ENCODE data around the gene SFT2D1. TPM values are rescaled to one million over a fixed set of nuclear protein-coding genes. Genes with fewer than 3 reads are reported as not detected.

The SFT2D1 gene
- total RNA-seq, 2 donors from 2014 or later = 40.1 to 43.8 TPM

- H3K9me3 Mint-ChIP-seq = no peaks in the 10 kb centered on the region
- H3K27ac Mint-ChIP-seq = peak overlapping the region; percentile 51
- H3K27me3 Mint-ChIP-seq = no peaks in the 10 kb centered on the region
- peak; percentile 91 for ATAC-seq (replicated peaks)
- H3K36me3 Mint-ChIP-seq (ENCODE audit: low read depth) = peaks cover 23% of the 10 kb centered on the region
- H3K4me3 Mint-ChIP-seq = peak overlapping the region; percentile 74
- H3K4me1 Mint-ChIP-seq = peaks cover 32% of the 10 kb centered on the region
Measured at GRCh38 chr6:166333172-166333995, 9.0 kb downstream of the SFT2D1 start.

GRCh38 chr6:166331503-166332415, 10.6 kb downstream of the SFT2D1 start:
- ATAC-seq (replicated peaks) = no peak
- H3K27ac Mint-ChIP-seq = no peak overlapping the region
- H3K4me1 Mint-ChIP-seq = peaks cover 27% of the 10 kb centered on the region
- no peak overlapping the region for H3K4me3 Mint-ChIP-seq
- no peaks in the 10 kb centered on the region for H3K9me3 Mint-ChIP-seq
- H3K27me3 Mint-ChIP-seq = no peaks in the 10 kb centered on the region
- peaks cover 36% of the 10 kb centered on the region for H3K36me3 Mint-ChIP-seq (ENCODE audit: low read depth)

- no peaks in the 10 kb centered on the region for H3K27me3 Mint-ChIP-seq
Measured at GRCh38 chr6:166330612-166331011, 11.7 kb downstream of the SFT2D1 start.

GRCh38 chr6:166325383-166326042, 16.8 kb downstream of the SFT2D1 start:
- ATAC-seq (replicated peaks) = no peak
- Mint-ChIP-seq H3K27ac (no peak overlapping the region), H3K9me3 (no peaks in the 10 kb centered on the region), H3K4me3 (no peak overlapping the region), H3K36me3 (ENCODE audit: low read depth) (peaks cover 77% of the 10 kb centered on the region), H3K27me3 (no peaks in the 10 kb centered on the region), H3K4me1 (no peaks in the 10 kb centered on the region)

More at GRCh38 chr6:166330612-166331011, 11.7 kb downstream of the SFT2D1 start:
- H3K4me3 Mint-ChIP-seq = no peak overlapping the region
- H3K27ac Mint-ChIP-seq = no peak overlapping the region
- no peaks in the 10 kb centered on the region for H3K9me3 Mint-ChIP-seq
- peaks cover 27% of the 10 kb centered on the region for H3K4me1 Mint-ChIP-seq
- H3K36me3 Mint-ChIP-seq (ENCODE audit: low read depth) = peaks cover 47% of the 10 kb centered on the region
- no peak for ATAC-seq (replicated peaks)

- H3K27ac Mint-ChIP-seq = no peak overlapping the region
- no peak for ATAC-seq (replicated peaks)
- no peaks in the 10 kb centered on the region for H3K27me3 Mint-ChIP-seq
- H3K36me3 Mint-ChIP-seq (ENCODE audit: low read depth) = peaks cover 81% of the 10 kb centered on the region
- H3K4me3 Mint-ChIP-seq = no peak overlapping the region
- H3K9me3 Mint-ChIP-seq = no peaks in the 10 kb centered on the region
- no peaks in the 10 kb centered on the region for H3K4me1 Mint-ChIP-seq
Measured at GRCh38 chr6:166323395-166323794, 18.9 kb downstream of the SFT2D1 start.

- Mint-ChIP-seq H3K27ac (no peak overlapping the region), H3K27me3 (no peaks in the 10 kb centered on the region), H3K4me3 (no peak overlapping the region), H3K9me3 (no peaks in the 10 kb centered on the region), H3K36me3 (ENCODE audit: low read depth) (peaks cover 40% of the 10 kb centered on the region), H3K4me1 (no peaks in the 10 kb centered on the region)
- ATAC-seq (replicated peaks) = no peak
Measured at GRCh38 chr6:166318649-166319600, 23.4 kb downstream of the SFT2D1 start.

GRCh38 chr6:166318227-166318626, 24.1 kb downstream of the SFT2D1 start:
- Mint-ChIP-seq H3K36me3 (ENCODE audit: low read depth) (peaks cover 33% of the 10 kb centered on the region), H3K27ac (no peak overlapping the region), H3K4me1 (no peaks in the 10 kb centered on the region), H3K27me3 (no peaks in the 10 kb centered on the region), H3K4me3 (no peak overlapping the region), H3K9me3 (no peaks in the 10 kb centered on the region)
- no peak for ATAC-seq (replicated peaks)

GRCh38 chr6:166317261-166318212, 24.8 kb downstream of the SFT2D1 start:
- no peak for ATAC-seq (replicated peaks)
- Mint-ChIP-seq H3K27me3 (no peaks in the 10 kb centered on the region), H3K27ac (no peak overlapping the region), H3K36me3 (ENCODE audit: low read depth) (peaks cover 27% of the 10 kb centered on the region), H3K9me3 (no peaks in the 10 kb centered on the region), H3K4me3 (no peak overlapping the region), H3K4me1 (no peaks in the 10 kb centered on the region)

- no peaks in the 10 kb centered on the region for H3K27me3 Mint-ChIP-seq
- no peak overlapping the region for H3K27ac Mint-ChIP-seq
- no peaks in the 10 kb centered on the region for H3K9me3 Mint-ChIP-seq
- H3K4me3 Mint-ChIP-seq = no peak overlapping the region
- no peaks in the 10 kb centered on the region for H3K4me1 Mint-ChIP-seq
- no peak for ATAC-seq (replicated peaks)
- H3K36me3 Mint-ChIP-seq (ENCODE audit: low read depth) = peaks cover 13% of the 10 kb centered on the region
Measured at GRCh38 chr6:166315436-166315835, 26.9 kb downstream of the SFT2D1 start.

GRCh38 chr6:166314454-166314853, 27.9 kb downstream of the SFT2D1 start:
- no peaks in the 10 kb centered on the region for H3K9me3 Mint-ChIP-seq
- H3K36me3 Mint-ChIP-seq (ENCODE audit: low read depth) = peaks cover 7% of the 10 kb centered on the region
- no peak overlapping the region for H3K4me3 Mint-ChIP-seq
- H3K27ac Mint-ChIP-seq = no peak overlapping the region
- no peaks in the 10 kb centered on the region for H3K4me1 Mint-ChIP-seq
- ATAC-seq (replicated peaks) = no peak
- H3K27me3 Mint-ChIP-seq = peaks cover 6% of the 10 kb centered on the region

GRCh38 chr6:166313255-166314070, 28.9 kb downstream of the SFT2D1 start:
- ATAC-seq (replicated peaks) = peak; percentile 92
- no peak overlapping the region for H3K4me3 Mint-ChIP-seq

GRCh38 chr6:166312832-166313231, 29.5 kb downstream of the SFT2D1 start:
- ATAC-seq (replicated peaks) = no peak
- Mint-ChIP-seq H3K9me3 (no peaks in the 10 kb centered on the region), H3K4me1 (no peaks in the 10 kb centered on the region), H3K4me3 (no peak overlapping the region), H3K27me3 (peaks cover 15% of the 10 kb centered on the region), H3K36me3 (ENCODE audit: low read depth) (no peaks in the 10 kb centered on the region), H3K27ac (no peak overlapping the region)

More at GRCh38 chr6:166313255-166314070, 28.9 kb downstream of the SFT2D1 start:
- Mint-ChIP-seq H3K4me1 (no peaks in the 10 kb centered on the region), H3K9me3 (no peaks in the 10 kb centered on the region), H3K36me3 (ENCODE audit: low read depth) (no peaks in the 10 kb centered on the region), H3K27ac (no peak overlapping the region), H3K27me3 (peaks cover 15% of the 10 kb centered on the region)
